Activated T-cell treated with anti-CD3 and anti-CD28 coated beads for 1 hour (primary cell): ENCODE results near the gene PPFIBP1.
"Not testable (repeated sequence)": the region's sequence is repeated elsewhere in the genome, so short reads cannot be mapped to it uniquely, and the experiment has no call there.

Experiments
- DNase-seq: peaks from one replicate; pipeline ENCODE4 v3.0.0-alpha.2; 2020; ENCODE audit warnings: low read depth

PPFIBP1 gene

DNA sequence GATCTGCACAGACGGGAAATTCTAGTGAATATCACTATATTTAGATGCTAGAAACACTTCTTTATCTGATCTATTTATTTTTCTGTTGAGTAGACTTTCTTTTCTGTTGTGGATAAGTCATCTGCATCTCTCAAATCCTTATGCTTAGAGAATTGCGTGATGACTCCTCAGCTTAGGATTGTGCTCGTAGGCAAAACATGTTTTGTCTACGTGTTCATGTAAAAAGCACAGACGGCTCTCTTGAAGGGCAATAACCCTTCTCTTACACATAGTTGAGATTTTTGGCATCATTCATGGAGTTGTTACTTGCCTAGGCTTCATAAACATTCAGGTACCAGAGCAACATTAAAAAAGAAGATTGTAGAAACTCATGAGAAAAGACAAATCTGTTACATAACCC lies 18.6 kb downstream of the PPFIBP1 start:
- DNase-seq = no peak

- DNase-seq = not testable (repeated sequence)
Measured at GRCh38 chr12:27544858-27545257, 20.9 kb downstream of the PPFIBP1 start.

DNA sequence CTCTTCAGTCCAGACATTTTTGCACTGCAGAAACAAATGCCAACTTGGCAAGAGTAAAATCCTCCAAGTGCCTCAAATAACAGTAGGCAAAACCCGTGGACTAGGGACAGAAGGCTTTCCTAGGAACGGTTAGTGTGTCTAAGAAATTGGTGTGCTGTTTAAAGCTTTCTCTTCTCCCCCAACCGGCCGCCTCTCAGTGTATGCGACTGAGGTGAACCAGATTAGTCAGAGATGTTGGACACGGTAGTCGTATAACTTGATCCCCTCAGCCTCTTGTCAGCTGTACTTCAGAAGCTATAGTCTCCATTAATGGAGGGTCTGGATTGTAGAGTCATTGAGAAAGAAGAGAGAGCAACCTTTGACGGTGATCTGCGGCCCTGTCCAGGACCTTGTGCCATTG lies 21.7 kb downstream of the PPFIBP1 start:
- DNase-seq = no peak

- DNase-seq = no peak
Measured at GRCh38 chr12:27547592-27547991, 23.6 kb downstream of the PPFIBP1 start.

GRCh38 chr12:27548301-27549199 lies 24.5 kb downstream of the PPFIBP1 start:
- no peak for DNase-seq

DNA sequence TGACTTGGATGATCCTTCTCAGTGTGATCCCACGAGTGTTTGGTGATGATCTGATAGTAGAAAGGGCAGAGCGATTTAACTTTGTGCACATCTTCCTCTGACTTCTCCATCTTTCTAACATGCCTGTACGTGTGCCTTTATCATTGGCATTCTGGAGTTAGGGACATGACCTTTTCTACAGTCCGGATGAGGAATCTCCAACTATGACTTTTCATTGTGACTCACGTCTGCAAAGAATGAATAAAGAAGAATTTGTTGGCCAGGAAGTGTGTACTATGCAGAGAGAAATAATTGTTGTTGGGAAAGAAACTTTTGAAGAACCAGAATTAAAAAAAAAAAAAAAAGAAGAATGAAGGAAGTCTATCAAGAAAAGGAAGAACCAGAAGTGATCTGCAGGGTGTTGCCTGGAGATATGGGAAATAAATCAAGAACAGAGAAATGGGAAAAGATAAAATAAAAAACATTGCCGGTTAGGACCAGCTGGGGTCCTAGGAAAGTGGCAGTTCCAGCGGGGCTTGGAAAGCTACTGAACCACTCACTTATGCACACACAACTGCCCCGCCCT lies 25.3 kb downstream of the PPFIBP1 start:
- no peak for DNase-seq

- DNase-seq = no peak
Measured at GRCh38 chr12:27549801-27550652, 26.0 kb downstream of the PPFIBP1 start.

- no peak for DNase-seq
Measured at GRCh38 chr12:27550653-27550975, 26.6 kb downstream of the PPFIBP1 start.

GRCh38 chr12:27551172-27551840 lies 27.3 kb downstream of the PPFIBP1 start:
- no peak for DNase-seq

- no peak for DNase-seq
Measured at GRCh38 chr12:27552235-27552634, 28.2 kb downstream of the PPFIBP1 start.

DNA sequence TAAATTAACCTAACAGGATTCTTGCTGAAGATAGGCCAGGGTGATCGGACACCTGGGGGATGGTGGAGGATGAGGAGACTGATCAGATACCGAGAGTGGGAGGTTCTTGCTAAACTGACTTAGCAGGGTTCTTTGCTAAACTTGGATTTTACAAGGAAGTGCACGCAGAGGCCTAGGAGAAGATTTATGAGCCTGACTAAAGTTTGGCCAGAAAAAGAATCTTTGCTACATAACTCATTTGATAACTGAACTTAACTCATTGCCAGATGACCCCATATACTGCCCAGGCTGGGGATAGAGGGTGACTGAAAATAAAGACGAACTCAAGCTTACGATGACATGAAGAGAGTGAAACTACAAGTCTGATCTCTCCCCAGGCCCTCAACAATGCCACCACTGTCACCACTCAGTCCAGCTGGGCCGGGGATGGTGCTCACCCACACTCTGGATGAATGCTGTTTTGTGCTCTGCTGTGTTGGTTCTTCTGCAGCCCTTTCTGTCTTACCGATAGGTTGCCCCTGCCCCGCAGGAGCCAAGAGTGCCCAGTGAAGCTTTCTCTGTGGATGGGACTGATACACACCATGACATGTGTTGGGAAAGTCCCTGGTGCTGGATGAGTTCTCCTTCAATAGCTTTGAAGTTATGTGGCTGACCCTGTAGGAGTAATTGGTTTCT lies 29.0 kb downstream of the PPFIBP1 start:
- no peak for DNase-seq

- no peak for DNase-seq
Measured at GRCh38 chr12:27553941-27554340, 29.9 kb downstream of the PPFIBP1 start.

GRCh38 chr12:27554421-27555186 lies 30.6 kb downstream of the PPFIBP1 start:
- no peak for DNase-seq

GRCh38 chr12:27555361-27555760 lies 31.4 kb downstream of the PPFIBP1 start:
- no peak for DNase-seq

- DNase-seq = no peak
Measured at GRCh38 chr12:27555925-27556778, 32.1 kb downstream of the PPFIBP1 start.

DNA sequence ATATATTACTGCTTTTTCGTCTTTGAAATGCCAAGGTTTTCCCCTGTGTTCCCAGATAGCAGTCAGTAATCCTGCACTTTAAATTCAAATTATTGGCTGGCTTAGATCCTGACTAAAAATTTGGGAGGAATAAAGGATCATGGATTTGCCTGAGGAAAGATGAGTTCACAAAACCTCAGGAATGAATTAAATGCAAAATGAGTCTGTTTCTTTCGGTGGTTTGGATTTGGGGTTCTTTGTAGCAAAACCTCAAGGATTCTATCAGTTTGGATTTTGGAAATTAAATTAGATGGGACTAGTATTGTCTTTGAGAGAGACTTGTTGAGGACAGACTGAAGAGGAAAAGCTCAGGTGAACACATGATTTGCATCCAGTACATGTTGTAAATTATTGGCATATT lies 36.1 kb downstream of the PPFIBP1 start:
- DNase-seq = no peak

DNA sequence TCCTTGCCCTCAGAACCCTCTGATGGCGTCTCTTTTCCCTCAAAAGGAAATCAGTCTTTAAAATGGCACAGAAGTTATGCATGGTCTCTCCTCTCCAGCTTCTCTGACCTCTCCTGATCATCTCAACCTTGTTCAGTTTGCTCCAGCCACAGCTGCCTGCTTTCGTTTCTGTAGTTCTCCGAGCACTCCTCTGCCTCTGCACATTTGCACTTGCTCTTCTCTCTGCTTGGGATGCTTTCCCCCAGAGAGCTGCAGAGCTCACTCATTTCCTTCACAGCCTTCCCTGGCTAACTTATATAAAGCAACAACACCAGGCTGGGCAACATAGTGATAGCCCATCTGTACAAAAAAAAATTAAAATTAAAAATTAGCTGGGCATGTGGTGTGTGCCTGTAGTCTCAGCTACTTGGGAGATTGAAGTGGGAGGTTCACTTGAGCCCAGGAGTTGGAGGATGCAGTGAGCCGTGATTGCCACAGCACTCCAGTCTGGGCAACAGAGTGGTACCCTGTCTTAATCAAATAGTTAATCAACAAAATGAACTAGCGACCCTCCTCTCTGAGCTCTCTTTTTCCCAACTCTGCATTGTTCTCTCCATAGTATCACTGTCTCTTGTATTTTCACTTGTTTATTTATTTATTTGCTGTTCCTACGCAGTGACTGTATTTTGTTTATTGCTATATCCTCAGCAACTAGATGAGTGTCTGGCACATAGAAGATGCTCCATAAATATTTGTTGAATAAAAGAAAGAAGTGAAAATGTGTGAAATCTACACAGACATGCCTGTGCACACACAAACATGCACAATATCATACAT lies 37.7 kb downstream of the PPFIBP1 start:
- no peak for DNase-seq

GRCh38 chr12:27564612-27565213 lies 40.7 kb downstream of the PPFIBP1 start:
- DNase-seq = no peak

- no peak for DNase-seq
Measured at GRCh38 chr12:27566159-27566558, 42.2 kb downstream of the PPFIBP1 start.
